Prostate gland (tissue), 2 donors: ENCODE results near the gene SMO. TPM values are rescaled to one million over a fixed set of nuclear protein-coding genes. Genes with fewer than 3 reads are reported as not detected.

ENCODE experiments used
- DNase-seq: peaks from one replicate; pipeline ENCODE4 v3.0.0-alpha.2; 2019; ENCODE audit warnings: low spot score
- H3K27ac ChIP-seq, 2 donors: fragments of 200-600 bp; sonication (generic); 2 replicates each; pipeline ENCODE4 v1.5.1; 2017 to 2019
- H3K27me3 ChIP-seq: fragments of 200-600 bp; sonication (generic); replicated peaks from 2 replicates; pipeline ENCODE4 v1.5.1; 2019; ENCODE audit not compliant: insufficient read depth
- H3K36me3 ChIP-seq, 2 donors: fragments of 200-600 bp; sonication (generic); 1 replicate in 1 of 2; 2 replicates in 1 of 2; pipeline versions ENCODE4 v1.5.1 to v1.8.1; 2017 to 2019
- H3K4me1 ChIP-seq: fragments of 200-600 bp; sonication (generic); replicated peaks from 2 replicates; pipeline ENCODE4 v1.5.1; 2019
- H3K4me3 ChIP-seq, 2 donors: fragments of 200-600 bp; sonication (generic); 2 replicates each; pipeline ENCODE4 v1.5.1; 2017 to 2019
- H3K9me3 ChIP-seq: fragments of 200-600 bp; sonication (generic); 2 replicates; pipeline ENCODE4 v1.5.1; 2017
- POLR2A ChIP-seq: fragments of 450-650 bp; IDR thresholded peaks from one replicate; pipeline ENCODE4 v1.6.1; 2016; ENCODE audit warnings: antibody characterized with exemption, mild to moderate bottlenecking
- POLR2AphosphoS5 ChIP-seq: sonication (generic); formaldehyde crosslinking; IDR thresholded peaks from one replicate; pipeline ENCODE4 v1.6.1; 2017; ENCODE audit warnings: antibody characterized with exemption
- WGBS: methylation state at CpG from one replicate; pipeline ENCODE4 v1.1.5; 2018; 5-methylcytosine and 5-hydroxymethylcytosine counted together
- intact Hi-C: fragments of 100-400 bp; cut with DNase I; formaldehyde crosslinking; loops from one replicate; pipeline ENCODE4 v1.14.2; 2022
- total RNA-seq, 2 donors: library from RNA; depleted of rRNA; stranded (reverse); fragments of >200 nt; gene quantifications; one replicate each; pipeline ENCODE4 v1.1.0, GENCODE V29; 2016
- TF ChIP-seq, protein P1 (sequence below), 4 experiments: fragments of 200-600 bp in 2 of 4; fragments of 450-650 bp in 2 of 4; sonication (generic) in 2 of 4; IDR thresholded peaks; 1 replicate in 3 of 4; 2 replicates in 1 of 4; pipeline ENCODE4 v1.5.1; 2016 to 2019; ENCODE audit warnings: antibody characterized with exemption in 4 of 4, mild to moderate bottlenecking in 2 of 4, moderate library complexity in 2 of 4

The SMO gene
- total RNA-seq, 2 donors from 2014 or later: 23.2 to 32.9 TPM

DNA sequence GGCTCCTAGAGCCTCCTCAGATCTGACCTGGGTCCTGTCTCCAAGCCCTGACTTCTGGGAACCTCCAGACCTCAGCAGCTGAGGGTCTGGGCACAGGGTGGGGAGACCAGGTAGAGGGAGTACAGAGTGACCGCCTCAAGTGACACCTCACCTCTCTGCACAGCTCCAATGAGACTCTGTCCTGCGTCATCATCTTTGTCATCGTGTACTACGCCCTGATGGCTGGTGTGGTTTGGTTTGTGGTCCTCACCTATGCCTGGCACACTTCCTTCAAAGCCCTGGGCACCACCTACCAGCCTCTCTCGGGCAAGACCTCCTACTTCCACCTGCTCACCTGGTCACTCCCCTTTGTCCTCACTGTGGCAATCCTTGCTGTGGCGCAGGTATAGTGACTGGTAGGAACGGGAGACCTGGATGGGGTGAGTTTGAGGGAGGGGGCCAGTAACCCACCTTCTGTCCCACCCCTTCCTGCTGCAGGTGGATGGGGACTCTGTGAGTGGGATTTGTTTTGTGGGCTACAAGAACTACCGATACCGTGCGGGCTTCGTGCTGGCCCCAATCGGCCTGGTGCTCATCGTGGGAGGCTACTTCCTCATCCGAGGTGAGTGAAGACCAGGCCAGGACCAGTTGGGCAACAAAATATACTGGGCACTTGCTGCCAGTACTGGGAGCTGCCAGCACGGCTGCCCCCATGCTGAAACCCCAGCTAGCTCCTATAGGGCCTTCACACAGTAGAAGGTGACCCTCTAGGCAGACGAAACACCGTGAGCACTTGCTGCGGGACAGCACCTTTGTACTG lies 17.8 kb downstream of the SMO start:
- H3K36me3 ChIP-seq: no peaks in the 10 kb centered on the region
- intact Hi-C loops: no loop called here
- WGBS: 92% methylated on average over 18 of the region's 18 CpGs

DNA sequence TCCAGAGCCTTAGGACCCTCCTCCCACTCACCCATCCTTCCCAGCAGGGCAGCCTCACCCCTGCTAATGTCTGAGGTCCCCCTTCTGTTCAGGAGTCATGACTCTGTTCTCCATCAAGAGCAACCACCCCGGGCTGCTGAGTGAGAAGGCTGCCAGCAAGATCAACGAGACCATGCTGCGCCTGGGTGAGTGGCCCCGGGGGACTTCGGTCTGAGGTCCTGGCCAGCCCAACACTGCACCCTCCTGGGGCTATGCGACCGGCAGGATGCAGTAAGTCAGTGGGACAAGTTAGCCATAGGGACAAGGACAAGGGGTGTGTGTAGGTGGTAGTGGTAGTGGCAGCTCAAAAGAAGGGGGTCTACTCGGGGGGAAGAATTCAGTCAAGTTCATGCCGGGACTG lies 20.2 kb downstream of the SMO start:
- no peaks in the 10 kb centered on the region for H3K36me3 ChIP-seq
- intact Hi-C loops: no loop called here
- no peaks in the 10 kb centered on the region for H3K27me3 ChIP-seq

More for the DNA sequence above, 17.8 kb downstream of the SMO start:
- H3K27ac ChIP-seq: no peak overlapping the region
- no peaks in the 10 kb centered on the region for H3K27me3 ChIP-seq
- no peak for DNase-seq
- TF ChIP-seq POLR2AphosphoS5 (no peak), POLR2A (no peak)
- TF ChIP-seq, protein P1, sequence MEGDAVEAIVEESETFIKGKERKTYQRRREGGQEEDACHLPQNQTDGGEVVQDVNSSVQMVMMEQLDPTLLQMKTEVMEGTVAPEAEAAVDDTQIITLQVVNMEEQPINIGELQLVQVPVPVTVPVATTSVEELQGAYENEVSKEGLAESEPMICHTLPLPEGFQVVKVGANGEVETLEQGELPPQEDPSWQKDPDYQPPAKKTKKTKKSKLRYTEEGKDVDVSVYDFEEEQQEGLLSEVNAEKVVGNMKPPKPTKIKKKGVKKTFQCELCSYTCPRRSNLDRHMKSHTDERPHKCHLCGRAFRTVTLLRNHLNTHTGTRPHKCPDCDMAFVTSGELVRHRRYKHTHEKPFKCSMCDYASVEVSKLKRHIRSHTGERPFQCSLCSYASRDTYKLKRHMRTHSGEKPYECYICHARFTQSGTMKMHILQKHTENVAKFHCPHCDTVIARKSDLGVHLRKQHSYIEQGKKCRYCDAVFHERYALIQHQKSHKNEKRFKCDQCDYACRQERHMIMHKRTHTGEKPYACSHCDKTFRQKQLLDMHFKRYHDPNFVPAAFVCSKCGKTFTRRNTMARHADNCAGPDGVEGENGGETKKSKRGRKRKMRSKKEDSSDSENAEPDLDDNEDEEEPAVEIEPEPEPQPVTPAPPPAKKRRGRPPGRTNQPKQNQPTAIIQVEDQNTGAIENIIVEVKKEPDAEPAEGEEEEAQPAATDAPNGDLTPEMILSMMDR (IDR thresholded peaks at IDR 0.05): no peak
- H3K4me1 ChIP-seq: no peaks in the 10 kb centered on the region
- H3K4me3 ChIP-seq: no peak overlapping the region
- no peaks in the 10 kb centered on the region for H3K9me3 ChIP-seq

DNA sequence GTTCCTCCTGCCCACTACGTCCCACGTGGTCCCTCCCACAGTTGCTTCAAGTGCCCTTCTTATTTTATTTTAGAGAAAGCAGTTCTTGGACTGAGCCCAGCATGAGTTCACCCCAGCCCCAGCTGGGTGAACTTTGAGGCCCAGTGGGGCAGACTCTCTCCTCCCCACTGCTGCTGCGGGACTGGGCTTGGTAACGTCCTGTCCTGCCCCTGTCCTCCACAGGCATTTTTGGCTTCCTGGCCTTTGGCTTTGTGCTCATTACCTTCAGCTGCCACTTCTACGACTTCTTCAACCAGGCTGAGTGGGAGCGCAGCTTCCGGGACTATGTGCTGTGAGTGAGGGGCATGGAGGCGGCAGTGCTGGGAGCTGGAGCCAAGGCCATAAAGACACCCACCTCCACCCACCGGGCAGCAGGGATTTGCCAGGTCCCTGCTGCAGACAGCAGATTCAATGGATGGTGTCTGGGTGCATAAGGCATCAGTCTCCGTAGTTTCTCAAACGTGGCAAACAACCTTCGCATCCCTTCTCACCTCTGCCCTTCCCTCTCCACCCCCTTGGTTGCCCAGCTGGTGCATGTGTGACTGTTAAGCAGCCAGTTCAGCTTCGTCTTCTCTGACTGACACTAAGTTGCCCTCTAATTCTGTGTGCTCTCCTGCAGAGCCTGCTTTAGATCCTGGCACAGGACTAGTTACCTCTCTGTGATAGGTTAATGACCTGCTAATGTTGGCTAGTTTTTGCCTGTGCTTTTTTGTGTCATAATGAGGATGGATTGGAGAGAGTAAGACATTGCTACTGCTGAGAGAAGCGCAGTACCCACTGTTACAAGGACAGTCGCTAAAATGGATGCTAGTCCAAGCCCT lies 20.9 kb downstream of the SMO start:
- Histone ChIP-seq H3K4me1 (no peaks in the 10 kb centered on the region), H3K36me3 (no peaks in the 10 kb centered on the region), H3K4me3 (no peak overlapping the region), H3K9me3 (no peaks in the 10 kb centered on the region), H3K27ac (no peak overlapping the region), H3K27me3 (no peaks in the 10 kb centered on the region)
- 77% methylated on average over 15 of the region's 15 CpGs for WGBS
- TF ChIP-seq, protein P1 (IDR thresholded peaks at IDR 0.05): no peak
- TF ChIP-seq POLR2AphosphoS5: no peak
- no peak for TF ChIP-seq POLR2A
- no peak for DNase-seq
- intact Hi-C loops: no loop called here

More for the DNA sequence above, 20.2 kb downstream of the SMO start:
- Histone ChIP-seq H3K27ac (no peak overlapping the region), H3K4me1 (no peaks in the 10 kb centered on the region), H3K9me3 (no peaks in the 10 kb centered on the region), H3K4me3 (no peak overlapping the region)
- TF ChIP-seq POLR2A: no peak
- TF ChIP-seq POLR2AphosphoS5: no peak
- TF ChIP-seq, protein P1 (IDR thresholded peaks at IDR 0.05): no peak
- 69% methylated on average over 9 of the region's 9 CpGs for WGBS
- DNase-seq: no peak

DNA sequence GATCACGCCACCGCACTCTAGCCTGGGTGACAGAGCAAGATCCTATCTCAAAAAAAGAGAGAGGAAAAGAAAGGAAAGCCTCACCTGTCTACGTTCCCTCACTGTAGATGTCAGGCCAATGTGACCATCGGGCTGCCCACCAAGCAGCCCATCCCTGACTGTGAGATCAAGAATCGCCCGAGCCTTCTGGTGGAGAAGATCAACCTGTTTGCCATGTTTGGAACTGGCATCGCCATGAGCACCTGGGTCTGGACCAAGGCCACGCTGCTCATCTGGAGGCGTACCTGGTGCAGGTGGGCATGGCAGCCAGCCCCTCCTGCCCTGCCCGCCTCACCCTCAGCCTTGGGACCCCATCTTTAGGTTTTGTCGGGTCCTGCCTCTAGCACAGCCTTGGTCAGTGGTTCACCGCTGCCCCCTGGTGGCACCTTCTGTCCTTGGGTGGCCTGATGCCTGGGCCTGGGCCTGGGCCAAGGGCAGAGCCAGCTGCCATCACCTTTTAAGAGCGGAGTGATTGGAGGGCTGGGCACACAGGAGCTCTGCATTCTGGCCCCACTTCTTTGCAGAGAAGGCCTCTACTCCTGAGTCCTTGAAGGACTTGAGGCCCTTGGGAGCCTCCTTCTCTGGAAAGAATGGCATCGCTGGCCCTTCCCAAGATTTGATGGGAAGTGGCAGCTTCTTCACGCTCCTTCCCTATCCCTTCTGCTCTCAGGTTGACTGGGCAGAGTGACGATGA lies 22.0 kb downstream of the SMO start:
- Histone ChIP-seq H3K27me3 (no peaks in the 10 kb centered on the region), H3K4me1 (no peaks in the 10 kb centered on the region), H3K36me3 (no peaks in the 10 kb centered on the region), H3K9me3 (no peaks in the 10 kb centered on the region), H3K27ac (no peak overlapping the region), H3K4me3 (no peak overlapping the region)
- intact Hi-C loops: loop anchor here (2.0 kb wide), 1 partner anchor 48 kb away; no protein-coding TSS in a partner anchor
- TF ChIP-seq, protein P1 (IDR thresholded peaks at IDR 0.05): peak; percentile 52 to 94 (median 82)
- TF ChIP-seq POLR2A (no peak), POLR2AphosphoS5 (peak; percentile 52)
- DNase-seq: peak; percentile 65
- WGBS: 54% methylated on average over 16 of the region's 16 CpGs
